Measurements from ENCODE around the gene PPIE.

GRCh38 chr1:39762550-39763540 is 24.2 kb downstream of the PPIE start:
- TF ChIP-seq CTCF (IDR thresholded peaks at IDR 0.05; ENCODE audit: low read depth, low read length): no peak
- TF ChIP-seq POLR2A (IDR thresholded peaks at IDR 0.05; ENCODE audit: extremely low read depth, insufficient read length): no peak
- TF ChIP-seq MYC (IDR thresholded peaks at IDR 0.05; ENCODE audit: low read depth, low read length): no peak

Data from NB4 (cell line).